Activated T-cell treated with anti-CD3 and anti-CD28 coated beads, Interleukin-2, amount 50 U/mL, for 24 hours (primary cell): ENCODE data around the gene BCL7A.
A peak's percentile ranks its signal among the peaks of the same experiment; 100 is the strongest.
"Not testable (repeated sequence)": the region's sequence is repeated elsewhere in the genome, so short reads cannot be mapped to it uniquely, and the experiment has no call there.

Experiments used
- DNase-seq: peaks from one replicate; pipeline ENCODE4 v3.0.0-alpha.2; 2020
- H3K27ac Mint-ChIP-seq: 2 replicates; pipeline ENCODE4 v1.8.0; 2020; ENCODE audit warnings: mild to moderate bottlenecking, mixed read lengths
- H3K27me3 Mint-ChIP-seq: 2 replicates; pipeline ENCODE4 v1.8.0; 2020; ENCODE audit warnings: mixed read lengths
- H3K36me3 Mint-ChIP-seq: 2 replicates; pipeline ENCODE4 v1.8.0; 2020; ENCODE audit warnings: low read depth, mixed read lengths
- H3K4me1 Mint-ChIP-seq: 2 replicates; pipeline ENCODE4 v1.8.0; 2020; ENCODE audit warnings: low read depth, mixed read lengths
- H3K4me3 Mint-ChIP-seq: 2 replicates; pipeline ENCODE4 v1.8.0; 2020; ENCODE audit warnings: mild to moderate bottlenecking, moderate library complexity, mixed read lengths
- H3K9me3 Mint-ChIP-seq: 2 replicates; pipeline ENCODE4 v1.8.0; 2020; ENCODE audit warnings: mixed read lengths

BCL7A gene

DNA sequence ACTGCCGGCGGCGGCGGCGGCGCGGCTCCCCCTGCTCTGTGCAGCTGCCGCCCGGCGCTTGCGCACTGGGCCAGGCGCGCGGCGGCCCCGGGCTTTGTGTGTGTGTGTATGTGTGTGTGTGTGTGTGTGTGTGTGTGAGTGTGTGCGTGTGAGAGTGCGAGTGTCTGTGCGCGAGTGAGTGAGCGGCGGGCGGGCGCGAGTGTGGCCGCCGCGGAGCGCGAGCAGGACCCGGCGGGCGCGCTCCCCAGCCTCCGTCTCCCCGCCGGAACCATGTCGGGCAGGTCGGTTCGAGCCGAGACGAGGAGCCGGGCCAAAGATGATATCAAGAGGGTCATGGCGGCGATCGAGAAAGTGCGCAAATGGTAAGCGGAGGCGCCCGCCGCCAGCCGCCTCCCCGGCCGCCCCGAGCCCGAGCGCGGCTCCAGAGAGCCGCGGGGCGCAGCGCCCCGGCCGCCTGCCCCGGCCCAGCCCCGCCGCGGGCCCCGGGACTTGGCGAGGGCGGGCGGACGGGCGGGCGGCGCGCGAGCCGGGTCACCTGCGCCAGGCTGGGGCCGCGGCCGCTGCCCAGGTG, at the start of gene BCL7A:
TSS of gene BCL7A (plus strand) at position 63 of the 571 bp plus-strand sequence. CDS start at position 271, 208 bp downstream.
- Mint-ChIP-seq H3K27me3 (peaks cover 21% of the 10 kb centered on the region), H3K9me3 (no peaks in the 10 kb centered on the region), H3K36me3 (peaks cover 5% of the 10 kb centered on the region), H3K4me1 (peaks cover 14% of the 10 kb centered on the region), H3K4me3 (peak within 1 kb of the TSS; percentile 81), H3K27ac (peak within 1 kb of the TSS; percentile 78)
- peak; percentile 75 for DNase-seq

GRCh38 chr12:121974026-121974985, 47.4 kb upstream of the BCL7A start:
- Mint-ChIP-seq H3K27me3 (no peaks in the 10 kb centered on the region), H3K27ac (no peak overlapping the region), H3K9me3 (peaks cover 4% of the 10 kb centered on the region), H3K4me1 (no peaks in the 10 kb centered on the region), H3K36me3 (peaks cover 2% of the 10 kb centered on the region), H3K4me3 (no peak overlapping the region)
- DNase-seq, result no peak

- Mint-ChIP-seq H3K9me3 (peaks cover 4% of the 10 kb centered on the region), H3K27ac (no peak overlapping the region), H3K36me3 (peaks cover 2% of the 10 kb centered on the region), H3K4me3 (no peak overlapping the region), H3K27me3 (no peaks in the 10 kb centered on the region), H3K4me1 (no peaks in the 10 kb centered on the region)
- DNase-seq, result no peak
Observed at GRCh38 chr12:121975021-121975420, 46.7 kb upstream of the BCL7A start.

DNA sequence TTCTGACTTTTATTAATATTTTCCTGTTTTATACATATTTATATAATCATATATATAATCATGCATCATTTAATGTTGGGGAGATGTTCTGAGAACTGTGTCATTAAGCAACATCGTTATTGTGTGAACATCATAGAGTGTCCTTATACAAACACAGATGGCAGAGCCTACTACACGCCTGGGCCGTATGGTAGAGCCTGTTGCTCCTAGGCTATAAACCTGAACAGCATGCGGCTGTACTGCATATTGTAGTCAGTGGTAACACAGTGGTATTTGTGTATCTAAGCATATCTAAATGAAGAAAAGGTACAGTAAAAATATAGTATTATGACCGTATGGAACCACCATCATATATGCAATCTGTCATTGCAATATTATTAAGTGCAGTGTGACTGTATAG, 44.7 kb upstream of the BCL7A start:
- Mint-ChIP-seq H3K4me1 (peaks cover 6% of the 10 kb centered on the region), H3K27me3 (no peaks in the 10 kb centered on the region), H3K27ac (no peak overlapping the region), H3K36me3 (peaks cover 2% of the 10 kb centered on the region), H3K4me3 (no peak overlapping the region), H3K9me3 (peaks cover 3% of the 10 kb centered on the region)
- no peak for DNase-seq

DNA sequence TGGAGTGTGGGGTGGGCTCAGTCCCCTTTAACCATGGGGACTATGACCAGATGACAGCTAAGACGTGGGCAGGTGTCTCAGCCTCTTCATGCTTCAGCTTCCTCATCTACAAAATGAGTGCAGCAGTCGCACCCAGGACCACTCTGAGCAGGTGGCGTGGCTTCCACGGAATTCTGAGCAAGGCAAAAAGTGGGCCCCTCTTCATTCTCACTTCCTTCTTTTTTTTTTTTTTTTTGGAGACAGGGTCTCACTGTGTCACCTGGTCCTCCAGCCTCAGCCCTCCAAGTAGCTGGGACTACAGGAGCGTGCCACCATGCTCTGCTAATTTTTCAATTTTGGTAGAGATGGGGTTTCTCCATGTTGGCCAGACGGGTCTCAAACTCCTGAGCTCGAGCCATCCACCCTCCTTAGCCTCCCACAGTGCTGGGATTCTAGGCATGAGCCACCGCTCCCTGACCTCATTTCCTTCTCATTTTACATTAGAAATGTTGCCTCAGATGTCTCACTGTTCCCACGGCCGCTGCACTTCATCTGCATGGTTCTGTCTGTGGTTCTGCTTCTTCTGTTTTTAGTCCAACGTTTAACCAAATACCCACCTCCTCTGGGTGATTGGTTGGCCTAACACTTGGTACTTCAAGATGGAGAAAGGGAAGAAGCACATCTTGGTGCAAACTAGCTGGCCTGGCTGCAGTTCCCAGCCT, 41.3 kb upstream of the BCL7A start:
- Mint-ChIP-seq H3K27ac (no peak overlapping the region), H3K36me3 (no peaks in the 10 kb centered on the region), H3K9me3 (no peaks in the 10 kb centered on the region), H3K4me3 (no peak overlapping the region), H3K27me3 (no peaks in the 10 kb centered on the region), H3K4me1 (peaks cover 13% of the 10 kb centered on the region)
- no peak for DNase-seq

- no peak overlapping the region for H3K27ac Mint-ChIP-seq
- peaks cover 13% of the 10 kb centered on the region for H3K4me1 Mint-ChIP-seq
- no peaks in the 10 kb centered on the region for H3K36me3 Mint-ChIP-seq
Observed at GRCh38 chr12:121980892-121981272, 40.8 kb upstream of the BCL7A start.

DNA sequence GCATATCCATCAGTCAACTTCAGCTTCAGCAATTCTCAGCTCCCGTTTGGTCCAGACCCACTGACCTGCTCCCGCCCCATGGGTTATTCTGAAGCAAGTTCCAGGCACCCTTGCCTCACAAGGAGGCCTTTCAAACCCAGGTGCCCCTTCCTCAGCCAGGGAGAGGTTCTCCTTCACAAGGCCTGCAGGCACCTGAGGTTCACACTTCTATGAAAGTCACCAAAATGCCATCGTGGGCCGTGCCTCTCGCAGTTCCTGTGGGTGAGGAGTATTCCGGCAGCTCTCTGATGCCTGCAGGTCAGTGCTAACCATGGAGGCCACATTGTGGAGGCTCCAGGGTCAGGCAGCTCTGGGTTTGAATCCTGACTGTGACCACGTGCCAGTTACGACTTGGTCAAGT, 40.2 kb upstream of the BCL7A start:
- Mint-ChIP-seq H3K4me3 (no peak overlapping the region), H3K4me1 (peaks cover 13% of the 10 kb centered on the region), H3K27ac (no peak overlapping the region)

More at GRCh38 chr12:121980892-121981272, 40.8 kb upstream of the BCL7A start:
- no peaks in the 10 kb centered on the region for H3K27me3 Mint-ChIP-seq
- DNase-seq, result no peak
- H3K9me3 Mint-ChIP-seq, result no peaks in the 10 kb centered on the region
- no peak overlapping the region for H3K4me3 Mint-ChIP-seq

DNA sequence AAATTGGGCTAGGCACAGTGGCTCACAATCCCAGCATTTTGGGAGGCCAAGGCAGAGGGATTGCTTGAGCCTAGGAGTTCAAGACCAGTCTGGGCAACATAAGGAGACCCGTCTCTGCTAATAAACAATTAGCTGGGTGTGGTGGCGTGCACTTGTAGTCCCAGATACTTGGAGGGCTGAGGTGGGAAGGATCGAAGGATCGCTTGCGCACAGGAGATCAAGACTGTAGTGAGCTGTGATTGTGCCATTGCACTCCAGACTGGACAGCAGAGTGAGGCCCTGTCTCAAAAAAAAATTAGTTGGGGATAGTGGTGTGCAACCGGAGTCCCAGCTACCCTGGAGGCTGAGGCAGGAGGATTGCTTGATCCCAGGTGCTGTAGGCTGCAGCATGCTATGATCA, 38.7 kb upstream of the BCL7A start:
- Mint-ChIP-seq H3K27ac (no peak overlapping the region), H3K4me1 (peaks cover 13% of the 10 kb centered on the region)

More for the DNA sequence above, 40.2 kb upstream of the BCL7A start:
- Mint-ChIP-seq H3K36me3 (no peaks in the 10 kb centered on the region), H3K9me3 (no peaks in the 10 kb centered on the region), H3K27me3 (no peaks in the 10 kb centered on the region)
- DNase-seq, result no peak

DNA sequence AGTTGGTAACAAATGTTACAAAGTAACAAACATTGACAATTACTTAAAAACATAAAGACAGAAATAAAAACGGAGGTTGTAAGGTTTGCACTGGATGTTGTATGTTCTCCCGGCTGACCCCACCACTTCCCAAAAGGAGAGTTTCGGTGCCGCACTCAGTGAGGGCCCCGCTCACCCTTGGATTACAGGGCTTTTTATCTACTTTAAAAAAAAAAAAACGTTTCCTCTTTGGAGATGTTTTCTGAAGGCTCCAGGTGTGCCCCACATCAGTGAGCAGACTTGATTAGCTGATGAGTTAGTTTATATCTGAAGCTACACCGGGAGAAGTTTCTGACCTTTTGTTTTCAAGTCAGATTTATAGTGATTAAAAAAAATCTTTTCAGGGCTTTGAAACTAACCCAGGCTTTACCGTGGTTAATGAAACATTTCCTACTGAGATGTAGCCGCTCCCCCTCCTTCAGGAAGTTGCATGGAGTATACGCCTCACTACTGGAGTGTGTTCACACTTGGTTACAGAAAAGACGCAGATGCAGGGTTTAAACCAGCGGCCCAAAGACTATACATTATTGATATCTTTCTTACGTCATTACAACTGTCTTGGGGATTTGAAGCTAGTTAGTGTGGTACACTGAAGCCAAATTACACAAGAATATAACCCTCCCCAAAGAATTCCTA, 38.0 kb upstream of the BCL7A start:
- H3K36me3 Mint-ChIP-seq, result no peaks in the 10 kb centered on the region
- peaks cover 13% of the 10 kb centered on the region for H3K4me1 Mint-ChIP-seq
- DNase-seq, result no peak
- H3K9me3 Mint-ChIP-seq, result no peaks in the 10 kb centered on the region
- no peak overlapping the region for H3K4me3 Mint-ChIP-seq
- H3K27me3 Mint-ChIP-seq, result no peaks in the 10 kb centered on the region
- H3K27ac Mint-ChIP-seq, result no peak overlapping the region

More for the DNA sequence above, 38.7 kb upstream of the BCL7A start:
- H3K27me3 Mint-ChIP-seq, result no peaks in the 10 kb centered on the region
- no peak overlapping the region for H3K4me3 Mint-ChIP-seq
- no peak for DNase-seq
- no peaks in the 10 kb centered on the region for H3K36me3 Mint-ChIP-seq
- no peaks in the 10 kb centered on the region for H3K9me3 Mint-ChIP-seq

- DNase-seq, result no peak
- Mint-ChIP-seq H3K4me1 (peaks cover 21% of the 10 kb centered on the region), H3K36me3 (no peaks in the 10 kb centered on the region), H3K27ac (no peak overlapping the region), H3K9me3 (no peaks in the 10 kb centered on the region), H3K4me3 (no peak overlapping the region), H3K27me3 (no peaks in the 10 kb centered on the region)
Observed at GRCh38 chr12:121986489-121987245, 35.0 kb upstream of the BCL7A start.

GRCh38 chr12:121988519-121988918, 33.2 kb upstream of the BCL7A start:
- H3K27ac Mint-ChIP-seq, H3K27me3 Mint-ChIP-seq, H3K36me3 Mint-ChIP-seq, H3K9me3 Mint-ChIP-seq, H3K4me3 Mint-ChIP-seq, DNase-seq: not testable (repeated sequence)
- H3K4me1 Mint-ChIP-seq, result peaks cover 26% of the 10 kb centered on the region

- H3K27ac Mint-ChIP-seq, result no peak overlapping the region
Observed at GRCh38 chr12:121989276-121990113, 32.2 kb upstream of the BCL7A start.

DNA sequence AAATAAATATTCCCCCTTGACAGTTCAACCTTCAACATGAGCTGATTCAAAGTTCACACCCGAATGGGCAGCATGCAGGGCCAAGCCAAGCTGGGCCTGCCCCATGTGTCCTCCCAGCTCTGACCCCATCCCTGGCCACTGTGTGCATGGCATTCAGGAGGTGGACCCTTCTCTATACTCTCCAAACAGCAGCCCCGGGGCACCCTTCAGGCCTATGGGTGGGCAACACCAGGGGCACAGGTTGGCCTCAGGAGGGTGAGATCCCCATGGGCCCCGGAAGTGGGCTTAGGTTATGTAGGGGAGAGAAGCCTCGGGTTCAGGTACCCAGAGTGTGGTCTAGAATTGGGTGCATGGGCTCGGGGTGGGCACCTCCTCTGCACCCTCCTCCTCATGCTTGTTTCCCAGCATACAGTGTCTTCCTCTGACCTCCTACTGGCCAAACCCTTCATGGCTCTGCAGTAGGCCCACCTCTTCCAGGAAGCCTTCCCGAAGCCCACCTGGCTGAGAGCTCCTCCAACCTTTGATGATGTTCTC, 31.5 kb upstream of the BCL7A start:
- H3K9me3 Mint-ChIP-seq, result no peaks in the 10 kb centered on the region
- H3K4me3 Mint-ChIP-seq, result no peak overlapping the region
- H3K4me1 Mint-ChIP-seq, result peaks cover 21% of the 10 kb centered on the region
- no peaks in the 10 kb centered on the region for H3K27me3 Mint-ChIP-seq
- no peak overlapping the region for H3K27ac Mint-ChIP-seq
- H3K36me3 Mint-ChIP-seq, result no peaks in the 10 kb centered on the region
- DNase-seq, result no peak

More at GRCh38 chr12:121989276-121990113, 32.2 kb upstream of the BCL7A start:
- Mint-ChIP-seq H3K9me3 (no peaks in the 10 kb centered on the region), H3K4me1 (peaks cover 21% of the 10 kb centered on the region), H3K27me3 (no peaks in the 10 kb centered on the region), H3K4me3 (no peak overlapping the region), H3K36me3 (no peaks in the 10 kb centered on the region)
- no peak for DNase-seq
